Esophagus muscularis mucosa (tissue), 4 donors: ENCODE data around the gene ATP10B. TPM values are rescaled to one million over a fixed set of nuclear protein-coding genes. Genes with fewer than 3 reads are reported as not detected.
"Not testable (repeated sequence)": the region's sequence is repeated elsewhere in the genome, so short reads cannot be mapped to it uniquely, and the experiment has no call there.

Experiments
- DNase-seq: peaks from one replicate; pipeline ENCODE4 v3.0.0-alpha.2; 2017; ENCODE audit errors: extremely low spot score
- H3K27ac ChIP-seq, 4 donors: fragments of 200-600 bp; sonication (generic); replicated peaks in 1 of 4; 1 replicate in 3 of 4; 2 replicates in 1 of 4; pipeline ENCODE4 v1.5.1; 2016 to 2019; ENCODE audit warnings: mild to moderate bottlenecking in 1 of 4
- H3K27me3 ChIP-seq, 4 donors: fragments of 200-600 bp; sonication (generic); one replicate each; pipeline versions ENCODE4 v1.5.1 to v1.6.0; 2016 to 2019
- H3K36me3 ChIP-seq, 4 donors: fragments of 200-600 bp; sonication (generic); one replicate each; pipeline ENCODE4 v1.5.1; 2016 to 2019
- H3K4me1 ChIP-seq, 4 donors: fragments of 200-600 bp; sonication (generic); one replicate each; pipeline ENCODE4 v1.5.1; 2016 to 2019
- H3K4me3 ChIP-seq, 4 donors: fragments of 200-600 bp; sonication (generic); 1 replicate in 2 of 4; 2 replicates in 2 of 4; pipeline ENCODE4 v1.5.1; 2016 to 2019; ENCODE audit warnings: mild to moderate bottlenecking in 4 of 4, moderate library complexity in 1 of 4
- H3K9me3 ChIP-seq, 4 donors: fragments of 200-600 bp; sonication (generic); 1 replicate in 3 of 4; 2 replicates in 1 of 4; pipeline ENCODE4 v1.5.1; 2016 to 2019
- CTCF ChIP-seq, 3 experiments: fragments of 200-600 bp in 2 of 3; fragments of 450-650 bp in 1 of 3; sonication (generic) in 2 of 3; IDR thresholded peaks; one replicate each; pipeline ENCODE4 v1.5.1; 2017 to 2019; ENCODE audit warnings: antibody characterized with exemption in 3 of 3, mild to moderate bottlenecking in 2 of 3, moderate library complexity in 1 of 3
- EP300 ChIP-seq: sonication (generic); formaldehyde crosslinking; IDR thresholded peaks from one replicate; pipeline ENCODE4 v1.6.1; 2017; ENCODE audit warnings: antibody characterized with exemption
- POLR2A ChIP-seq: fragments of 450-650 bp; IDR thresholded peaks from one replicate; pipeline ENCODE4 v1.6.1; 2017; ENCODE audit warnings: antibody characterized with exemption, moderate library complexity, mild to moderate bottlenecking, low read depth
- POLR2AphosphoS5 ChIP-seq, 2 donors: sonication (generic); formaldehyde crosslinking; IDR thresholded peaks; one replicate each; pipeline ENCODE4 v1.6.1; 2017; ENCODE audit warnings: antibody characterized with exemption in 2 of 2
- WGBS: methylation state at CpG from one replicate; pipeline ENCODE4 v1.1.5; 2018; 5-methylcytosine and 5-hydroxymethylcytosine counted together
- intact Hi-C: fragments of 100-400 bp; cut with DNase I; formaldehyde crosslinking; loops from one replicate; pipeline ENCODE4 v1.15.1; 2023
- total RNA-seq, 4 donors: library from RNA; depleted of rRNA; stranded (reverse); fragments of >200 nt; gene quantifications; one replicate each; pipeline versions ENCODE4 v1.1.0 to v1.2.1, GENCODE V29; 2016

The ATP10B gene
- total RNA-seq, 4 donors from 2014 or later = 0.42 to 1.1 (median 0.79) TPM

- Histone ChIP-seq H3K36me3 (no peaks in the 10 kb centered on the region), H3K27me3 (no peaks in the 10 kb centered on the region), H3K27ac (no peak overlapping the region), H3K4me1 (no peaks in the 10 kb centered on the region), H3K9me3 (no peaks in the 10 kb centered on the region), H3K4me3 (no peak overlapping the region)
- 38% methylated on average over 2 of the region's 2 CpGs for WGBS
- DNase-seq = peak; percentile 70
- TF ChIP-seq CTCF (IDR thresholded peaks at IDR 0.05) (no peak), EP300 (no peak), POLR2AphosphoS5 (IDR thresholded peaks at IDR 0.05) (no peak), POLR2A (no peak)
- intact Hi-C loops = no loop called here
Measured at GRCh38 chr5:160726721-160727120, 125.3 kb downstream of the ATP10B start.

- H3K4me3 ChIP-seq = no peak overlapping the region
- 80% methylated on average over 3 of the region's 3 CpGs for WGBS
- DNase-seq = no peak
- TF ChIP-seq CTCF (IDR thresholded peaks at IDR 0.05) (no peak), POLR2A (no peak), POLR2AphosphoS5 (IDR thresholded peaks at IDR 0.05) (no peak), EP300 (no peak)
- no peaks in the 10 kb centered on the region for H3K4me1 ChIP-seq
- H3K27me3 ChIP-seq = no peaks in the 10 kb centered on the region
- intact Hi-C loops = no loop called here
- no peak overlapping the region for H3K27ac ChIP-seq
- no peaks in the 10 kb centered on the region for H3K9me3 ChIP-seq
- H3K36me3 ChIP-seq = no peaks in the 10 kb centered on the region
Measured at GRCh38 chr5:160720822-160721221, 131.2 kb downstream of the ATP10B start.

- intact Hi-C loops, H3K27ac ChIP-seq, H3K27me3 ChIP-seq, H3K36me3 ChIP-seq, H3K4me3 ChIP-seq, H3K9me3 ChIP-seq, DNase-seq, H3K4me1 ChIP-seq: not testable (repeated sequence)
- WGBS = 96% methylated on average over 9 of the region's 9 CpGs
Measured at GRCh38 chr5:160715508-160715907, 136.5 kb downstream of the ATP10B start.

- H3K9me3 ChIP-seq = peaks cover 0 to 6% (median 0%) of the 10 kb centered on the region in 4 donors
- WGBS = 80% methylated on average over 5 of the region's 5 CpGs
- no peak overlapping the region for H3K4me3 ChIP-seq
- no peaks in the 10 kb centered on the region for H3K27me3 ChIP-seq
- H3K4me1 ChIP-seq = no peaks in the 10 kb centered on the region
- H3K36me3 ChIP-seq = no peaks in the 10 kb centered on the region
- intact Hi-C loops = no loop called here
- peak; percentile 82 for DNase-seq
- no peak for TF ChIP-seq CTCF (IDR thresholded peaks at IDR 0.05)
- TF ChIP-seq EP300 = no peak
- TF ChIP-seq POLR2AphosphoS5 (IDR thresholded peaks at IDR 0.05) = no peak
- TF ChIP-seq POLR2A = no peak
- H3K27ac ChIP-seq = no peak overlapping the region
Measured at GRCh38 chr5:160703547-160704189, 148.3 kb downstream of the ATP10B start.

- Histone ChIP-seq H3K4me3 (no peak overlapping the region), H3K4me1 (no peaks in the 10 kb centered on the region), H3K9me3 (peaks cover 0 to 6% (median 0%) of the 10 kb centered on the region in 4 donors), H3K36me3 (no peaks in the 10 kb centered on the region), H3K27ac (no peak overlapping the region), H3K27me3 (no peaks in the 10 kb centered on the region)
- intact Hi-C loops = no loop called here
- WGBS = 75% methylated on average over 3 of the region's 3 CpGs
- no peak for DNase-seq
- no peak for TF ChIP-seq EP300
- TF ChIP-seq CTCF (IDR thresholded peaks at IDR 0.05) = no peak
- no peak for TF ChIP-seq POLR2A
- no peak for TF ChIP-seq POLR2AphosphoS5 (IDR thresholded peaks at IDR 0.05)
Measured at GRCh38 chr5:160702934-160703333, 149.1 kb downstream of the ATP10B start.
